HG03575 (cell line): ENCODE data around the gene ST6GALNAC6.
"Not testable (repeated sequence)": the region's sequence is repeated elsewhere in the genome, so short reads cannot be mapped to it uniquely, and the experiment has no call there.

ENCODE experiments used
- ATAC-seq: cut with Tn5 transposase; IDR thresholded peaks from one replicate; pipeline ENCODE4 v1.9.1; 2021; ENCODE audit not compliant: unreplicated experiment, insufficient number of reproducible peaks, low FRiP score; ENCODE audit errors: extremely low read depth

Gene ST6GALNAC6

GRCh38 chr9:127847833-127848755 lies 51.3 kb downstream of the ST6GALNAC6 start:
- ATAC-seq = no peak

DNA sequence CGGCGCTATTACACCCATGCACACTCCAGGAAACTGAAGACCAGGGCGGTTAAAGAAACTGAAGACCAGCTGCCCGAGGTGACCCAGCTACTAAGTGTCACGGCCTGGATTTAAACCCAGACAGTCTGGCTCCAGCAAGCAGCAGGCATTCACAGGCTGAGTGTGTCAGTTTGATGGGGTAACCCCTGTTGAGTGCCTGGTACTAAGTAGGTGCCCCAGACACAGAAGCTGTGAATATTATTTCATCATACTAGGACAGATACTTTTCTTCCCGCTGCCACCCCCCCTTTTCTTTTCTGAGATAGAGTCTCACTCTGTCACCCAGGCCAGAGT lies 52.3 kb downstream of the ST6GALNAC6 start:
- ATAC-seq = no peak

- no peak for ATAC-seq
These were observed 52.8 kb downstream of the ST6GALNAC6 start for GRCh38 chr9:127846443-127847177.

GRCh38 chr9:127845619-127846018 lies 53.8 kb downstream of the ST6GALNAC6 start:
- ATAC-seq = not testable (repeated sequence)

DNA sequence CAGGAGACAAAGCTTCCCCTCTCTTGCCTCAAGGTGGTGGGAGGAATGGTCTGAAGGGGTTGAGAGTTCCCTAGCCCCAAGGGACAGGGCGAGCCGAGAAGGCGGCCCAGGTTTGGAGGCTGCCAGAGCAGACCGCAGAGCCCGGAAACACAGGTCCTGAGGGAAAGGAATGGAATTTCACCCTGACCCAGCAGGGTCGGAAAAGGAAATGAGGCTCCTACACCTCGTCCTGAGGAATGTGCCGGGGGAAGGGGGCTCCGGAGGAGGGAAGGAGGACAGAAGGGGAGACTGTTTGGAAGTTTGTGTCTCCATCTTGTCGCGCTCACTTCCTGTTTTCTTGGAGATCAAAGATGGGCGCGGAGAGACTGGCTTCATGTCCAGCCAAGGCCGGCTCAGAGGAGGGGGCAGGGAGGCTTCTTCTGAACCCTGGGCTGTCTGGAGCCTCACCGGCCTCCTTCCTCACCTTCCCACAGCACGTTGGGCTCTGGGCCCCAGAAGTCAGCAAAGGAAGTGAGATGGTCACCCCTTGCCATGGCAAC lies 54.5 kb downstream of the ST6GALNAC6 start:
- no peak for ATAC-seq

GRCh38 chr9:127841087-127841835 lies 58.1 kb downstream of the ST6GALNAC6 start:
- no peak for ATAC-seq

GRCh38 chr9:127838375-127839078 lies 60.9 kb downstream of the ST6GALNAC6 start:
- ATAC-seq = no peak

DNA sequence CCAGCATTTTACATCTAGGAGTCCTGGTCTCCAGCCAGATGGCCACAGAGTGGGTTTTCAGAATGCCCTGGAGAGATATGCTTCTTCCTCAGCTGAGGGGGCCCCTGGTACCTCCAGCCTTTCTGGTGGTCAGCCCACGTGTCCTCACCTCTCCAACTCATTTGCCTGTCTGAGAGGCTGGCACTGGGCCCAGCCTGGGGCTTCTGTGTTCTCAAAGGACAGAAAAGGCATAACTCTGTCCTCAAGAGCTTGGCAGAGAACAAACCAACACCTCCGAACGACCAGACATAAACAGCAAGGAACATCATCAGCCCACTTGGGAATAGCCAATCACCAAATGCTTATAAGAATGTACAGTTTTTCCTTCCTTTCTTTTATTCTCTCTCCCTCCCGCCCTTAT lies 62.1 kb downstream of the ST6GALNAC6 start:
- ATAC-seq = no peak

DNA sequence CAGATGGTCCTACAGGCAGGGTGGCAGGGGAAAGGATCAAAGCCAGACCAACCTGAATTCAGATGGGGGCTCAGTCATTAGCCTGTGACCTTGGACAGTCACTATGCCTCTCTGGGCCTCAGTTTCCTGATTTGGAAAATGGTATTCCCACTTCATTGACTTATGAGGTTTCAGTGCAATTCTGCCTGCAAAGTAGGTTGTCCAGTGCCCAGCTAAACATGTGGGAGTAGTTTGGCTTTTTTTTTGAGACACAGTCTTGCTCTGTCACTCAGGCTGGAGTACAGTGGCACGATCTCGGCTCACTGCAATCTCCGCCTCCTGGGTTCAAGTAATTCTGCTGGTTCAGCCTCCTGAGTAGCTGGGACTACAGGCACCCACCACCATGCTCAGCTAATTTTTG lies 62.8 kb downstream of the ST6GALNAC6 start:
- ATAC-seq = not testable (repeated sequence)

- no peak for ATAC-seq
These were observed 63.3 kb downstream of the ST6GALNAC6 start for GRCh38 chr9:127835991-127836516.
